GM18517 (cell line): Measurements from ENCODE around the gene SIRPD.
"Not testable (repeated sequence)": the region's sequence is repeated elsewhere in the genome, so short reads cannot be mapped to it uniquely, and the experiment has no call there.

Experiments used
- ATAC-seq: cut with Tn5 transposase; IDR thresholded peaks from one replicate; pipeline ENCODE4 v1.9.1; 2021; ENCODE audit warnings: mild to moderate bottlenecking, moderate library complexity; ENCODE audit not compliant: unreplicated experiment

Gene SIRPD

DNA sequence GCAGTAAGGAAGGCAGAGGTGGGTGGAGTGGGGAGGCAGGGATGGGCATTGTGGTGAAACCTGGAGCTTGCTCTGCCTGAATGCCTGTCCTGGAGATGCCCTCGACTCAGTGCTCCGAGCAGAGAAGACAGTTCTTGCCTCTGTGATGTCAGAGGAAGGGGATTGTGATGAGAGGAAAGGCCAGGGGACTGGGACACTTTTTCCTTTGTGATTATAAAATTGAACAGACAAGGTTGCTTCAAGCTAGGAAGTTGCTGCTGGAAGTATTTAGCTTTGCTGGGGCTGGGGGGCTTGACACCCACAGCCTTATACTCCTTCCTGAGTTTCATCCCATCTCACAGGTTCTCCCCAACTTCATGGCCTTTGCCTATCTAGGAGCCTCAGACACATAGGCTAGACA lies at the start of gene SIRPD:
Gene SIRPD, minus strand, starts transcription at position 101 of the 400 bp plus-strand sequence. Its CDS starts 52 bp downstream, at position 49.
- ATAC-seq = no peak

GRCh38 chr20:1600736-1601135 lies 43.2 kb upstream of the SIRPD start:
- ATAC-seq = no peak

DNA sequence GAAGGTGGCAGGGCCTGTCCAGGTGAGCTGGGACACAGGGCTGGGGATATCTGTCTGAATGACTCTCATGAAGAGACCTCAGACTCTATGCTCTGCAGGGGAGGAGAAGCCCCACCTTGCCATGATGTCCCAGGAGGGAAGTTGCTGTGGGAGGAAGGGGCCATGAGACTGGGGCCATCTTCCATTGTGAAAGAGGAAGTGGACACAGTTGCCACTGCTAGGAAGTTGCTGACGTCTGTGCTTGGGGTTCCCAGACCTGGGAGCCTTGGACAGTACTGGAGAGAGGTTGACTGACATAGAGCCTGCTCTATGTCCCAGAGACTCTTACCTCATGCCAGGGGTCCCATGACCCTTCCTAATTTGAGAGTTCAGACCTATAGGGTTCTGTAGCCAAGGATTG lies 37.8 kb upstream of the SIRPD start:
- ATAC-seq = no peak

DNA sequence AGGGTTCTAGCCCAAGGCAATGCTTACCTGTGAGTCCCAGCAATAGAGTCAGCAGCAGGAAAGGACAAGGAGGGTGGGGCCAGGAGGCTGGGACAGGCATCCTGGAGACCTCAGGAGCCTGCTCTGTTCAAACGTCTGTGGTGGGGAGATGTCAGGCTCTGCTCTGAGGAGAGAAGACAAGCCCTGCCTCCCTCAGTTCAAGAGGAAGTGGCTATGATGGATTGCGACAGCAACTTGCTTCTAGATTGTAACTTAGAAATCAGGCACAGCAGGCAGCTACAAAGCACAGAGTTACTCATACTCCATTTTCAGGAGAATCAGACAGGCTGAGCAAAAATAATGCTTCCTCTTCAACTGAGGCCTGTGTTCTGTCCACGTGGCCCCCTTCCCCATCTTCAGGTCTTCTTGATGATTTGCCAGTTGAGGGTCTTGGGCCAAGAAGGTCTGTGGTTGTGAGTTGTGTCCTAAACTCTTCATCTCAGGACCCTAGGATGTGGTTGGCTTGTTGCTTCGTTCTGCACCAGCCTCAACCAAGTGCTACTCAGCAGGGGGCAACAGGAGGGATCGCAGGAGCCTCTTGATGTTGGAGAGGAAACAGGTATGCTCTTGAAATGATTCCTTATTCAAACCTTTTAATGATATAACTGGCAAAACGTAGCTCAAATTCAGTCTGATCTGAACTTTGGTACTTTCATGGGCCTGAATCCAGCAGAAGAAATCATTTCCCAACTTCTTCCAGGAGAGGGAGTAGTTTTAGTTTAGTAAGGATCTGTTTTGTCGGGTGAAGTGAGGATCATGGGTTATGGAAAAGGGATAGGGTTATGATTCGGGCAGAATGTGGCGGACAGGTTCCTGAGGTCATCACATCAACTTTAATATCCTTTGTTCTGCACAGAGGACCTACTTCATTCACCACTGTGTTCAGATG lies 31.3 kb upstream of the SIRPD start:
- no peak for ATAC-seq

GRCh38 chr20:1587781-1588532 lies 30.5 kb upstream of the SIRPD start:
- ATAC-seq = no peak

GRCh38 chr20:1579488-1579887 lies 22.0 kb upstream of the SIRPD start:
- no peak for ATAC-seq

DNA sequence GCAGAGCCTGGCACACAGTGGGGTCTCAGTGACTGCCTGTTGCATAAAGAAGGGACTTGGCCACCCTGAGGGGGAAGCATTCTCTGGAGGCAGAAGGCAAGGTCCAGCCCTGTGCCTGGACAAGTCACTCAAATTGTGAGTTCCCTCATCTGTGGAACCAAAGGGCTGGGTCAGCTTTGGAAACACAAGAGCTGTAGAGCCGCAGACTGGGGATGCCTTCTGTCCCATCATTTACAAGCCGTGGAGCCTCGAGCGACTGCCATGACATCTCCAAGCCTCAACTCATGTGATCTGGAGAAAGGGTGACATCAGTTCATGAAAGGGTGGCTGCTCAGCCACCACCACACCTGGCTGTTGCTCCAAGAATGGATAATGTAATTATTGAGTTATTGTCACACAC lies 20.4 kb upstream of the SIRPD start:
- ATAC-seq = no peak

GRCh38 chr20:1577313-1577712 lies 19.8 kb upstream of the SIRPD start:
- not testable (repeated sequence) for ATAC-seq

DNA sequence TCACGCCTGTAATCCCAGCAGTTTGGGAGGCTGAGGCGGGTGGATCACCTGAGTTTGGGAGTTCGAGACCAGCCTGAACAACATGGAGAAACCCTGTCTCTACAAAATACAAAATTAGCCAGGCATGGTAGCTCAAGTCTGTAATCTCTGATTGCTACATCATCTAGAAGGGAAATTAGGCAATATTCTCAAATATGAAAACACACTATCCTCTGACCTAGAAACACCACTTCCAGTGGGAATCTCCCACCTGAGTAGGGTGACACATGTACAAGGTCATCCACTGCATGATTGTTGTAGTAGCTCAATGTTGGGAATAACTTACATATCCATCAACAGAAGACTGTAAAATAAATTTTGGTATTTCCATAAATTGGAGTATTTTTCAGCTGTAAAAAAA lies 19.1 kb upstream of the SIRPD start:
- ATAC-seq = no peak

- not testable (repeated sequence) for ATAC-seq
Measured at GRCh38 chr20:1576003-1576402, 18.5 kb upstream of the SIRPD start.

DNA sequence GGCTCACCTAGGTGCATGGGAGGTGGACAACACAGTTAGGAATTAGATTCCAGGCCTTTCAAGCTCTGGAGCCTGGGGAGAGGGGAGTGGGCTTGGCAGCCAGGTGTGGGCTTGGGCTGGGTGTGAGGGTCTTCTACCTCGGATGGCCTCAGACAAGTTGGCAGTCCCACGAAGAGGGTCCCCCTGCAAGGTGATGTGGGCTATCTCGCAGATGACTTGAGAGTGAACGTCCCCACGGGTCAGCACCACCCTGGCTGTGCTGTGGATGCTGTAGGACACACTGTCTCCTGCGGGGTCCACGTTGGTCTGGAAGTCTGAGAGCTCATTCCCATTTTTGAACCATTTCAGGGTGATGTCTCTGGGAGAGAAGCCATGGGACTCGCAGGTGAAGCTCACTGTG lies 14.1 kb upstream of the SIRPD start:
- not testable (repeated sequence) for ATAC-seq

- no peak for ATAC-seq
Measured at GRCh38 chr20:1569415-1569881, 11.9 kb upstream of the SIRPD start.

DNA sequence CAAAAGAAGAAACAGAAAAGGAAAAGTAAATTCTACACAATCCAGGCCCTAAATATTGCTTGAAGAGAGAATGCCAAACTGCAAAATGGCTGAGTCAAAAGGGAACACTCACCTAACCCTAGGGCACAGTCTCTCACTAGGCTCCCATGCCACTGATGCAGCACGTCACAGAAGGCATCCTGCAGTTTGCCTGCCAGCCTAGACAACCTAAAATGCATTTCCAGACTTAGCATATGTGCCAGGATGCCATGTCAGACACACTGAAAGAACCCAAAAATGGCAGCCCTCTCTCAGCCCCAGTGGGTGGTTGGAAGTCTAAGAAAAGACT lies 10.6 kb upstream of the SIRPD start:
- ATAC-seq = no peak

- no peak for ATAC-seq
Measured at GRCh38 chr20:1567392-1568162, 10.1 kb upstream of the SIRPD start.

- ATAC-seq = no peak
Measured at GRCh38 chr20:1566701-1567100, 9.2 kb upstream of the SIRPD start.

DNA sequence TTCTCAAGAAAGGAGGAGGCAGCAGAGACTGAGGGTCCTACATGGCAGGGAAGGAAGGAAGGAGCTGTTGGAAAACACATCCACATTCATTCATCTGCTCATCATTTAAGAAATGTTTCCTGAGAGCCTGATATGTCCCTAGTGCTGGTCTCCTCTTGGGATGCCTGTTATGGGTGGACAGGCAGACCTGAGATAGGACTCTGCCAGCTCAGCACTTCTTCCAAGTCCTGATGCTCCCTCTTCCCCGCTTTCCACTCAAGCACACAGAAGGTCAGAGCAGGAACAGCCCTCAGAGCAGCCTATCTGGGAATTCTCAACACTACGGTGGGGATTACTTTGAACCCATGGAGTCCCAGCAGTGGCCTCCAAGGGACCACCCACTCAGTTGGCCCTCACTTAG lies 8.0 kb upstream of the SIRPD start:
- no peak for ATAC-seq

DNA sequence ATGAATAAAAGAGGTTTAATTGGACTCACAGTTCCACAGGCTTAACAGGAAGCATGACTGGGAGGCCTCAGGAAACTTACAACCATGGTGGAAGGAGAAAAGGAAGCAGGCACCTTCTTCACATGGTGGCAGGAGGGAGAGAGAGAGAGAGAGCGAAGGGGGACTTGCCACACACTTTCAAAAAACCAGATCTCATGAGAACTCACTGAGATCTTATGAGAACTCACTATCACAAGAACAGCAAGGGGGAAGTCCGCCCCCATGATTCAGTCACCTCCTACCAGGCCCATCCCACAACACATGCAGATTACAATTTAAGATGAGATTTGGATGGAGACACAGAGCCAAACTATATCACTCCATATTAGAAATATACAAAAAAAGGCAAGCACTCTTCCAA lies 6.1 kb upstream of the SIRPD start:
- ATAC-seq = no peak

DNA sequence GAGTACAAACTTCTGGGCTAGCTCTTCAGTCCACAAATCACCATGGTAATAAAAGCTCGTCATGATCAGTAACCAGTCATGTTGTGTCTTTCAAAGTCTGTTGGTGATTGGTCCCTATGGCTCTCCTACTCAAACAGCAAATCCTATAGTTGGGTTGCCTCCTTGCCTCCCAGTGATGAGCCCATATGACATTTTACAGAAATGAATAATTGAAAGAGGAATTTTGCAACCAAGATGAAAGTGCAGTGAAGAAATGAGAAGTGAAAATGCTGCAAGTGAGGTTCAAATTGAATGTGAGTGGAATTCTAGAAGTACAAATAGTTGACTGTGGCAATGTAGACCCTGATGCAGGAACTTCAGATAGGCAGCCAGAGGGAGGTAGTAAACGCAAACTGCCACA lies 5.1 kb upstream of the SIRPD start:
- no peak for ATAC-seq

- no peak for ATAC-seq
Measured at GRCh38 chr20:1561350-1561749, 3.8 kb upstream of the SIRPD start.

DNA sequence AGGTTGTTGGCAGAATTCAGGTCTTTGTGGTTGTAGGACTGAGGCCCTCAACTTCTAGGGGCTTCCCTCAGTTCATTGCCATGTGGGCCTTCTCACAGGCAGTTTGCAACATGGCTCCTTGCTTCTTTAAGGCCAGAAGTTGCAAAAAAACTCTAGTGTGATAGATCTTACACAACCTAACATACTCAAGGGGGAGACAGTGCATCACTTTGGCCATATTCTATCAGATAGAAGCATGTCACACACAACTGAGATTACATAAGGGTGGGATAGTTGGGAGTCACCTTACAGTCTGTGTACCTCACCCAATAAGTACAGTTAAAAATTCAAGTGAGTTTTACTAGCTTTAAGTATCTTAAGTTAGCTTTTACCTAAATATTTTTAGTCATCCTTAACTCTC lies 1.6 kb downstream of the SIRPD start:
- ATAC-seq = no peak

GRCh38 chr20:1539816-1540419 lies 17.6 kb downstream of the SIRPD start:
- no peak for ATAC-seq
